Fibroblast of the aortic adventitia (primary cell): ENCODE measurements around the gene AADACL3. TPM values are rescaled to one million over a fixed set of nuclear protein-coding genes. Genes with fewer than 3 reads are reported as not detected.
"Not testable (repeated sequence)": the region's sequence is repeated elsewhere in the genome, so short reads cannot be mapped to it uniquely, and the experiment has no call there.

Experiments used
- DNase-seq: peaks from one replicate; pipeline ENCODE4 v3.0.0-alpha.2; 2010; ENCODE audit warnings: low read depth
- H3K4me3 ChIP-seq: 2 replicates; pipeline ENCODE4 v1.5.1; 2011; ENCODE audit warnings: low read depth, mild to moderate bottlenecking, control low read depth, low read length, moderate library complexity
- total RNA-seq: library from RNA; depleted of rRNA; stranded (reverse); fragments of >200 nt; gene quantifications from 2 replicates; pipeline ENCODE4 v1.2.3, GENCODE V29; 2012; ENCODE audit warnings: low replicate concordance
- TF ChIP-seq, protein P1 (sequence below): IDR thresholded peaks from 2 replicates; pipeline ENCODE4 v1.5.1; 2011; ENCODE audit warnings: mild to moderate bottlenecking, low read length, control low read depth, inconsistent platforms; ENCODE audit not compliant: insufficient read depth

The AADACL3 gene
- total RNA-seq, 1 donor: not detected

DNA sequence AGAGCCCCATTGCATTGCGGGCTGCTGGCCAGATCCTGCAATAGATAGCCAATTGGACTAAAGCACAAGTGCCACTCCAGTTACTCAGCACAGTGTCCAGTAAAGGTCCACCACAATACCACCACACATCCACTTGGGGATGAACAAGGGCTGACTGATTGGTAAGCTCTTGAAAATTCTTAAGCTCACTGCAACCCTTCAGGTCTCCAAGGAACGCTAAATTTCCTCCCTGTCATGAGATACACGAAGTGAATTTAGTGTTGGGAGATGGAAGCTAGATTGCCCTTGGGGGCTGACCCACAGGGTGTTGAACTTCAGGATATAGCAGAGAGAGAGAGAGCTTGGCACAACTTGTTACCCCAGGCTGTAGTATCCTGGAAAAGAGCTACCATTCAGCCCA, 9.8 kb upstream of the AADACL3 start:
- H3K4me3 ChIP-seq: no peak overlapping the region
- TF ChIP-seq, protein P1, sequence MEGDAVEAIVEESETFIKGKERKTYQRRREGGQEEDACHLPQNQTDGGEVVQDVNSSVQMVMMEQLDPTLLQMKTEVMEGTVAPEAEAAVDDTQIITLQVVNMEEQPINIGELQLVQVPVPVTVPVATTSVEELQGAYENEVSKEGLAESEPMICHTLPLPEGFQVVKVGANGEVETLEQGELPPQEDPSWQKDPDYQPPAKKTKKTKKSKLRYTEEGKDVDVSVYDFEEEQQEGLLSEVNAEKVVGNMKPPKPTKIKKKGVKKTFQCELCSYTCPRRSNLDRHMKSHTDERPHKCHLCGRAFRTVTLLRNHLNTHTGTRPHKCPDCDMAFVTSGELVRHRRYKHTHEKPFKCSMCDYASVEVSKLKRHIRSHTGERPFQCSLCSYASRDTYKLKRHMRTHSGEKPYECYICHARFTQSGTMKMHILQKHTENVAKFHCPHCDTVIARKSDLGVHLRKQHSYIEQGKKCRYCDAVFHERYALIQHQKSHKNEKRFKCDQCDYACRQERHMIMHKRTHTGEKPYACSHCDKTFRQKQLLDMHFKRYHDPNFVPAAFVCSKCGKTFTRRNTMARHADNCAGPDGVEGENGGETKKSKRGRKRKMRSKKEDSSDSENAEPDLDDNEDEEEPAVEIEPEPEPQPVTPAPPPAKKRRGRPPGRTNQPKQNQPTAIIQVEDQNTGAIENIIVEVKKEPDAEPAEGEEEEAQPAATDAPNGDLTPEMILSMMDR: no peak
- no peak for DNase-seq

GRCh38 chr1:12708396-12709090, 7.4 kb upstream of the AADACL3 start:
- DNase-seq: no peak
- TF ChIP-seq, protein P1: no peak
- H3K4me3 ChIP-seq: no peak overlapping the region

DNA sequence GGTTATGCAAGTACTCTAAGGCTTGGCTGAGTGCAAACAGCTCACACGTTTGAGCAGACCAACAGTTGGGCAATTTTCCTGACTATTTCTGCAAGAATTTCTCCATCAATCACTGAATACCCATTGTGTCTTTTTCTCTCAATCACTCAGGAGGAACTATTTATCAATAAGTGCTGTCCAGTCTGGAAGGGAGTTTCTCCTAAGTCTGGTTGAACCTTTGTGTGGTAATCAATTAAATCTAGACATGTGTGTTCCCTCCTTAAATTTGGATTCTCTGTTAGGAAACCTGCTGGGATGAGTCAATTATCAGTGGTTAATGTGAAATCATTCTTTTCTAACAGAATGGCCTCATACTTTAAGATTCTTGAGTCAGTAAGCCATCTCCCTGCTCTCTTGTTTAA, 6.8 kb upstream of the AADACL3 start:
- TF ChIP-seq, protein P1: no peak
- DNase-seq: peak; percentile 18
- no peak overlapping the region for H3K4me3 ChIP-seq

- peak; percentile 1 for DNase-seq
- no peak overlapping the region for H3K4me3 ChIP-seq
- TF ChIP-seq, protein P1: no peak
These were observed 6.2 kb upstream of the AADACL3 start for GRCh38 chr1:12709696-12710095.

- H3K4me3 ChIP-seq: no peak overlapping the region
- DNase-seq: peak; percentile 21
- TF ChIP-seq, protein P1: no peak
These were observed 4.4 kb upstream of the AADACL3 start for GRCh38 chr1:12711536-12711935.

GRCh38 chr1:12712076-12712475, 3.8 kb upstream of the AADACL3 start:
- TF ChIP-seq, protein P1: no peak
- no peak overlapping the region for H3K4me3 ChIP-seq
- DNase-seq: no peak

DNA sequence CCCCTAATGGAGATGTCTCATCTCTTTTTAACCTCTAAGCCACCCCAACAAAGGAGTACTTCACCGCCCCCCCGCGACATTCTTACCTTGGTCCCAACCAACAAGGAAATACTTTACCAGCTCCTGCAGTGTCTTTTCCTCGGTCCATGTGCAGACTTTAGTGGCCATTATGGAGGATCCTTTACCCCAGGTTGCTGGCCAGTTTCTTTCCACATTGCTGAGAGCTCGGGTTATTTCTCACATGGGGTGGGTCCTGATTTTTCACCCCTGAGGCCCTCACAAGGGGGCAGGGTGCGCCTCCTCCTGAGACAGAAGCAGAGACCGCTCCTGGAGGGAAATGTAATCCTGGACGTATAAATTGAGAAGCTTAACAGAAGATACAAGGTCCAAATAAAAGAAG, 3.0 kb upstream of the AADACL3 start:
- no peak overlapping the region for H3K4me3 ChIP-seq
- TF ChIP-seq, protein P1: no peak
- DNase-seq: no peak

GRCh38 chr1:12713651-12714050, 2.3 kb upstream of the AADACL3 start:
- DNase-seq, H3K4me3 ChIP-seq: not testable (repeated sequence)
